Stomach (tissue), 9 donors: ENCODE results near the gene PRMT7. TPM values are rescaled to one million over a fixed set of nuclear protein-coding genes. Genes with fewer than 3 reads are reported as not detected.

Experiments
- DNase-seq, 2 donors: peaks; one replicate each; pipeline versions ENCODE4 v3.0.0 to v3.0.0-alpha.2; 2013 to 2019
- H3K27ac ChIP-seq, 5 donors: fragments of 200-600 bp in 4 of 5; sonication (generic) in 4 of 5; one replicate each; pipeline ENCODE4 v1.5.1; 2013 to 2019; ENCODE audit warnings: mild to moderate bottlenecking in 1 of 5, moderate library complexity in 1 of 5
- H3K27me3 ChIP-seq, 3 donors: fragments of 200-600 bp; sonication (generic); one replicate each; pipeline ENCODE4 v1.5.1; 2017 to 2019; ENCODE audit warnings: mixed run types in 1 of 3
- H3K36me3 ChIP-seq, 4 donors: fragments of 200-600 bp; sonication (generic); 1 replicate in 3 of 4; 2 replicates in 1 of 4; pipeline ENCODE4 v1.5.1; 2016 to 2019
- H3K4me1 ChIP-seq, 4 donors: fragments of 200-600 bp; sonication (generic); one replicate each; pipeline ENCODE4 v1.5.1; 2016 to 2019
- H3K4me3 ChIP-seq, 4 donors: fragments of 200-600 bp; sonication (generic) in 3 of 4; one replicate each; pipeline ENCODE4 v1.5.1; 2016 to 2019; ENCODE audit warnings: mild to moderate bottlenecking in 1 of 4
- H3K9me3 ChIP-seq, 4 donors: fragments of 200-600 bp; sonication (generic); one replicate each; pipeline ENCODE4 v1.5.1; 2016 to 2019
- CTCF ChIP-seq, 7 experiments: fragments of 450-650 bp in 4 of 7; fragments of 200-600 bp in 3 of 7; sonication (generic) in 3 of 7; IDR thresholded peaks; one replicate each; pipeline ENCODE4 v1.5.1; 2016 to 2019; ENCODE audit warnings: antibody characterized with exemption in 7 of 7, control low read depth in 2 of 7, mild to moderate bottlenecking in 1 of 7
- EP300 ChIP-seq: sonication (generic); formaldehyde crosslinking; IDR thresholded peaks from one replicate; pipeline ENCODE4 v1.6.1; 2017; ENCODE audit warnings: antibody characterized with exemption
- POLR2A ChIP-seq, 4 donors: fragments of 450-650 bp; IDR thresholded peaks; one replicate each; pipeline ENCODE4 v1.6.1; 2016; ENCODE audit warnings: antibody characterized with exemption in 4 of 4, control low read depth in 2 of 4, mild to moderate bottlenecking in 1 of 4, moderate library complexity in 1 of 4
- POLR2AphosphoS5 ChIP-seq, 3 donors: sonication (generic); formaldehyde crosslinking; IDR thresholded peaks; one replicate each; pipeline ENCODE4 v1.6.1; 2016; ENCODE audit warnings: antibody characterized with exemption in 3 of 3
- WGBS, 5 donors: extraction: QIAGEN DNeasy Blood & Tissue Kit in 3 of 5; methylation state at CpG; one replicate each; pipeline versions ENCODE4 v1.1.5 to v1.1.7; 2013 to 2018; 5-methylcytosine and 5-hydroxymethylcytosine counted together
- intact Hi-C: fragments of 100-400 bp; cut with DNase I; formaldehyde crosslinking; loops from one replicate; pipeline ENCODE4 v1.15.1; 2023; ENCODE audit warnings: low total_unique reads
- polyA plus RNA-seq, 3 donors: library from polyadenylated mRNA; stranded (reverse); fragments of 200-250 nt; gene quantifications; one replicate each; pipeline ENCODE4 v1.2.3, GENCODE V29; 2013
- total RNA-seq, 5 donors: library from RNA; depleted of rRNA; stranded (reverse); fragments of >200 nt; gene quantifications; one replicate each; pipeline versions ENCODE4 v1.1.0 to v1.2.3, GENCODE V29; 2014 to 2016
- donor health status: healthy with polysubstance abuse.
- donor health status: Bipolar disorder and iron deficiency.
- donor health status: healthy.

PRMT7 gene
- total and polyA plus RNA-seq, 8 donors = 22.4 to 88.8 (median 37.2) TPM

GRCh38 chr16:68374961-68375660, 64.3 kb downstream of the PRMT7 start:
- H3K36me3 ChIP-seq = peaks cover 0 to 25% (median 9%) of the 10 kb centered on the region in 4 donors
- intact Hi-C loops = no loop called here
- WGBS, 5 donors = 75 to 91% (median 84%) methylated on average over 5 to 9 of the region's 9 CpGs

GRCh38 chr16:68375801-68376536, 65.2 kb downstream of the PRMT7 start:
- no peak overlapping the region for H3K27ac ChIP-seq
- intact Hi-C loops = no loop called here
- no peak for DNase-seq

More at GRCh38 chr16:68374961-68375660, 64.3 kb downstream of the PRMT7 start:
- TF ChIP-seq EP300 (no peak), POLR2A (IDR thresholded peaks at IDR 0.05) (no peak), CTCF (IDR thresholded peaks at IDR 0.05) (no peak), POLR2AphosphoS5 (IDR thresholded peaks at IDR 0.05) (no peak)
- H3K27ac ChIP-seq = no peak overlapping the region
- no peaks in the 10 kb centered on the region for H3K27me3 ChIP-seq
- no peak for DNase-seq
- peaks cover 0 to 30% (median 8%) of the 10 kb centered on the region in 4 donors for H3K4me1 ChIP-seq
- no peak overlapping the region for H3K4me3 ChIP-seq
- H3K9me3 ChIP-seq = no peaks in the 10 kb centered on the region

GRCh38 chr16:68376590-68376989, 65.8 kb downstream of the PRMT7 start:
- Histone ChIP-seq H3K27me3 (no peaks in the 10 kb centered on the region), H3K36me3 (peaks cover 0 to 11% (median 1%) of the 10 kb centered on the region in 4 donors), H3K9me3 (no peaks in the 10 kb centered on the region), H3K27ac (no peak overlapping the region), H3K4me1 (peaks cover 0 to 29% (median 7%) of the 10 kb centered on the region in 4 donors), H3K4me3 (no peak overlapping the region)
- no peak for DNase-seq
- TF ChIP-seq CTCF (IDR thresholded peaks at IDR 0.05) (no peak), EP300 (no peak), POLR2A (IDR thresholded peaks at IDR 0.05) (no peak), POLR2AphosphoS5 (IDR thresholded peaks at IDR 0.05) (no peak)
- 90 to 97% (median 94%) methylated on average over 1 to 6 of the region's 6 CpGs for WGBS, 5 donors
- intact Hi-C loops = no loop called here

More at GRCh38 chr16:68375801-68376536, 65.2 kb downstream of the PRMT7 start:
- Histone ChIP-seq H3K9me3 (no peaks in the 10 kb centered on the region), H3K4me1 (peaks cover 0 to 25% (median 7%) of the 10 kb centered on the region in 4 donors), H3K4me3 (no peak overlapping the region), H3K27me3 (no peaks in the 10 kb centered on the region), H3K36me3 (peaks cover 0 to 17% (median 5%) of the 10 kb centered on the region in 4 donors)
- 95 to 99% (median 97%) methylated on average over 8 to 11 of the region's 11 CpGs for WGBS, 5 donors
- no peak for TF ChIP-seq POLR2AphosphoS5 (IDR thresholded peaks at IDR 0.05)
- TF ChIP-seq POLR2A (IDR thresholded peaks at IDR 0.05) = no peak
- TF ChIP-seq CTCF (IDR thresholded peaks at IDR 0.05) = no peak
- TF ChIP-seq EP300 = no peak

- intact Hi-C loops = no loop called here
- Histone ChIP-seq H3K27ac (no peak overlapping the region), H3K4me1 (peaks cover 0 to 35% (median 7%) of the 10 kb centered on the region in 4 donors), H3K27me3 (no peaks in the 10 kb centered on the region), H3K4me3 (no peak overlapping the region), H3K9me3 (no peaks in the 10 kb centered on the region), H3K36me3 (peaks cover 0 to 6% (median 0%) of the 10 kb centered on the region in 4 donors)
- 93 to 96% (median 95%) methylated on average over 7 of the region's 7 CpGs; no CpG with 5 or more reads in 1 of the 5 donors for WGBS, 5 donors
- TF ChIP-seq CTCF (IDR thresholded peaks at IDR 0.05) = no peak
- DNase-seq = no peak
Measured at GRCh38 chr16:68377221-68377620, 66.4 kb downstream of the PRMT7 start.
